ENCODE results near the gene PPP1R15B.

- TF ChIP-seq SIN3A (IDR thresholded peaks at IDR 0.05; ENCODE audit: low read depth, low read length) (no peak), JUNB (IDR thresholded peaks at IDR 0.05) (no peak), CEBPB (IDR thresholded peaks at IDR 0.05; ENCODE audit: borderline replicate concordance in 1 of 2, low read depth in 2 of 2, low read length in 2 of 2) (no peak), NFIC (IDR thresholded peaks at IDR 0.05; ENCODE audit: low read depth, low read length) (no peak), CBFB (IDR thresholded peaks at IDR 0.05; ENCODE audit: low read depth) (no peak)
Observed at GRCh38 chr1:204362984-204363334, 48.7 kb downstream of the PPP1R15B start.

Data from GM12878 (cell line).